Psoas muscle (tissue), 8 donors: ENCODE results near the gene MIEF1. TPM values are rescaled to one million over a fixed set of nuclear protein-coding genes. Genes with fewer than 3 reads are reported as not detected.

ENCODE experiments used
- ATAC-seq, 4 donors: fragments of 200-7000 bp; cut with Tn5 transposase; one replicate each; pipeline ENCODE4 v1.9.1; 2020; ENCODE audit warnings: moderate library complexity in 3 of 4, mild to moderate bottlenecking in 2 of 4
- DNase-seq, 2 donors: peaks; one replicate each; pipeline ENCODE4 v3.0.0-alpha.2; 2020
- H3K27ac ChIP-seq: fragments of 200-600 bp; one replicate; pipeline ENCODE4 v1.8.0; 2022
- H3K27me3 ChIP-seq, 3 donors: fragments of 200-600 bp in 1 of 3; one replicate each; pipeline versions ENCODE4 v1.6.1 to v1.8.0; 2013 to 2022; ENCODE audit warnings: low read length in 2 of 3, mild to moderate bottlenecking in 2 of 3, moderate library complexity in 1 of 3; ENCODE audit not compliant: insufficient read depth in 3 of 3
- H3K36me3 ChIP-seq, 2 donors: fragments of 200-600 bp in 1 of 2; one replicate each; pipeline versions ENCODE4 v1.6.1 to v1.8.0; 2013 to 2022; ENCODE audit warnings: low read depth in 1 of 2, mild to moderate bottlenecking in 1 of 2, moderate library complexity in 1 of 2; ENCODE audit not compliant: insufficient read depth in 1 of 2
- H3K4me1 ChIP-seq: fragments of 200-600 bp; one replicate; pipeline ENCODE4 v1.8.0; 2022
- H3K4me3 ChIP-seq: fragments of 200-600 bp; one replicate; pipeline ENCODE4 v1.8.0; 2022; ENCODE audit warnings: mild to moderate bottlenecking
- H3K9me3 ChIP-seq: fragments of 200-600 bp; one replicate; pipeline ENCODE4 v1.8.0; 2022
- WGBS, 3 donors: extraction: QIAGEN DNeasy Blood & Tissue Kit; methylation state at CpG; one replicate each; pipeline versions ENCODE4 v1.1.6 to v1.1.7; 2013; 5-methylcytosine and 5-hydroxymethylcytosine counted together
- intact Hi-C, 2 donors: fragments of 100-400 bp; cut with DNase I; formaldehyde crosslinking; loops; one replicate each; pipeline versions ENCODE4 v1.11.0 to v1.14.2; 2022
- polyA plus RNA-seq, 3 donors: library from polyadenylated mRNA; stranded (reverse); fragments of 200-250 nt; gene quantifications; one replicate each; pipeline ENCODE4 v1.2.3, GENCODE V29; 2013
- total RNA-seq, 4 donors: library from RNA; stranded (reverse); fragmentation: NEBNext Ultra II Directional in 2 of 4; extraction: Animal tissue kit (Norgen Biotek cat#: 25700) in 2 of 4; gene quantifications; one replicate each; pipeline versions ENCODE4 v1.2.1 to v1.2.4, GENCODE V29; 2021 to 2023
- TF ChIP-seq, protein P1 (sequence below): fragments of 200-600 bp; IDR thresholded peaks from one replicate; pipeline ENCODE4 v1.8.0; 2022; ENCODE audit warnings: antibody characterized with exemption
- donor health status: healthy with polysubstance abuse.
- donor health status: DM: no; HTN: no; CAD: no; lungs with moderate emphysema.
- donor health status: Bipolar disorder and iron deficiency.
- donor health status: healthy.
- donor health status: DM: yes; HTN: yes; CAD: no.
- donor health status: DM: no; HTN: no; CAD: no.
- donor health status: DM: no; HTN: no; CAD: no.
- donor health status: DM: yes; HTN: yes; CAD: no.

Gene MIEF1
- total and polyA plus RNA-seq, 7 donors: 7.4 to 20.9 (median 14.0) TPM

DNA sequence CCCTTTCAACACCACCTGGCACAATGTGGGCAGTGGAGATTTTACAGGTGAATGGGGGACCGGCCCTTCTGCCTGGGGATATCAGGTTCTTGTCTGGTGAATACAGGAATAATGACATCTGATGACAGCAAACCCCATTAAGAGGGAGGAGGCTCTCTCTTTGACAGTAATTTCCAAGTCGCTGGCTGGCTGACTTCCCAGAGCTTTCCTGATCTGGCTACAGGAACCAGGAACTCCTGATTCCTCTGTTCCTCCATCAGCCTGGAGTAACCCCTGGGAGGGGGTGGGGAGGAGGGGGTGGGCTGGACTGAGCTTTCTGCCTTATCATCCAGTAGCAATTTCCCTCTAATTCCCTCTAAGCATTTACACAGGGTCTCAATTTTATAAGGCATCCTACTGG, 3.7 kb upstream of the MIEF1 start:
- no peaks in the 10 kb centered on the region for H3K27me3 ChIP-seq
- H3K4me3 ChIP-seq: no peak overlapping the region
- 40 to 55% (median 46%) methylated on average over 2 of the region's 2 CpGs for WGBS, 3 donors
- peak overlapping the region; percentile 4 for H3K27ac ChIP-seq
- TF ChIP-seq, protein P1, sequence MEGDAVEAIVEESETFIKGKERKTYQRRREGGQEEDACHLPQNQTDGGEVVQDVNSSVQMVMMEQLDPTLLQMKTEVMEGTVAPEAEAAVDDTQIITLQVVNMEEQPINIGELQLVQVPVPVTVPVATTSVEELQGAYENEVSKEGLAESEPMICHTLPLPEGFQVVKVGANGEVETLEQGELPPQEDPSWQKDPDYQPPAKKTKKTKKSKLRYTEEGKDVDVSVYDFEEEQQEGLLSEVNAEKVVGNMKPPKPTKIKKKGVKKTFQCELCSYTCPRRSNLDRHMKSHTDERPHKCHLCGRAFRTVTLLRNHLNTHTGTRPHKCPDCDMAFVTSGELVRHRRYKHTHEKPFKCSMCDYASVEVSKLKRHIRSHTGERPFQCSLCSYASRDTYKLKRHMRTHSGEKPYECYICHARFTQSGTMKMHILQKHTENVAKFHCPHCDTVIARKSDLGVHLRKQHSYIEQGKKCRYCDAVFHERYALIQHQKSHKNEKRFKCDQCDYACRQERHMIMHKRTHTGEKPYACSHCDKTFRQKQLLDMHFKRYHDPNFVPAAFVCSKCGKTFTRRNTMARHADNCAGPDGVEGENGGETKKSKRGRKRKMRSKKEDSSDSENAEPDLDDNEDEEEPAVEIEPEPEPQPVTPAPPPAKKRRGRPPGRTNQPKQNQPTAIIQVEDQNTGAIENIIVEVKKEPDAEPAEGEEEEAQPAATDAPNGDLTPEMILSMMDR: no peak
- no peak for ATAC-seq
- peaks cover 18% of the 10 kb centered on the region for H3K4me1 ChIP-seq
- H3K36me3 ChIP-seq: no peaks in the 10 kb centered on the region
- no peak for DNase-seq
- no peaks in the 10 kb centered on the region for H3K9me3 ChIP-seq
- intact Hi-C loops: loop anchor here in 1 of 2 donors (10.0 kb wide), 1 partner anchor 94 kb away; no protein-coding TSS in a partner anchor

DNA sequence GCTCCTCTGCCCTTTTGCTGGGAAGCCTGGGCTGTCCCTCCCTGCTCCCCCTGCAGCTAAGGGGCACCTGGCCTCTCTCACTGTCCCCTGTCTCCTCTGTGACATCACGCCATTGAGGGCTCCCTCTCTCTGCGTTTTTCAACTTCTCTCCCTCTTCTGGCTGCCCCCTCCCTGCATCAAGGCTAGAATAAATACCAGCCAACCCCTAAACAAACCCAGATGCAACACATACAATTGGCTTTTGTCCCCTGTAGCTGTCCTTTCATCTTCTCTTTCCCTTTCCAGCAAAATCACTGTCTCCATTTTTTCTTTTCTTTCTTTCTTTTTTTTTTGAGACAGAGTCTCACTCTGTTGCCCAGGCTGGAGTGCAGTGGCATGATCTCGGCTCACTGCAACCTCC, 3.3 kb upstream of the MIEF1 start:
- 34 to 51% (median 34%) methylated on average over 3 of the region's 3 CpGs for WGBS, 3 donors
- Histone ChIP-seq H3K27me3 (no peaks in the 10 kb centered on the region), H3K4me3 (no peak overlapping the region), H3K27ac (peak overlapping the region; percentile 4), H3K4me1 (peaks cover 22% of the 10 kb centered on the region), H3K36me3 (peaks cover 0 to 3% of the 10 kb centered on the region in 2 donors), H3K9me3 (no peaks in the 10 kb centered on the region)
- TF ChIP-seq, protein P1: no peak
- no peak for ATAC-seq
- DNase-seq: no peak
- intact Hi-C loops: loop anchor here in 1 of 2 donors (10.0 kb wide), 1 partner anchor 94 kb away; no protein-coding TSS in a partner anchor

DNA sequence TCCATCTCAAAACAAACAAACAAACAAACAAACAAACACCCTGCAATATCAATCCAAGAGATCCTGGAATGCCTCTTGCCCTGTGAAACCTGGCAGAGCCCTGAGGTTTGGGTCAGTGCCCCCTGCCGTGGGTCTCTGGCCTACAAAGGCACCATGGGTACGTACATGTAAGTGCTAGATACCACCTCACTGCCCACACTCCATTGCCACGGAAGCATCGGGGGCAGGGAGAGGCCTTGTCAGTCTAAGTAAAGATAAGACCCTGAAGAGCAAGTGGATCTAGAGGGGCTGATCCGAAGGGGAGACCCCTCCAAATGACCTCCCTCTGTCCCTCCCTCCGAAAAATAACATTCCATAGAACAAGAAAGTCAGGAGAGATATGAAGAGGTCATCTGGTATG, 2.0 kb upstream of the MIEF1 start:
- TF ChIP-seq, protein P1: no peak
- Histone ChIP-seq H3K9me3 (no peaks in the 10 kb centered on the region), H3K27me3 (no peaks in the 10 kb centered on the region), H3K27ac (peak overlapping the region; percentile 91), H3K4me1 (peaks cover 26% of the 10 kb centered on the region), H3K36me3 (peaks cover under 1 to 16% of the 10 kb centered on the region in 2 donors), H3K4me3 (no peak overlapping the region)
- intact Hi-C loops: no loop called here
- WGBS, 3 donors: 84 to 89% (median 88%) methylated on average over 6 of the region's 6 CpGs
- ATAC-seq: no peak
- DNase-seq: no peak

DNA sequence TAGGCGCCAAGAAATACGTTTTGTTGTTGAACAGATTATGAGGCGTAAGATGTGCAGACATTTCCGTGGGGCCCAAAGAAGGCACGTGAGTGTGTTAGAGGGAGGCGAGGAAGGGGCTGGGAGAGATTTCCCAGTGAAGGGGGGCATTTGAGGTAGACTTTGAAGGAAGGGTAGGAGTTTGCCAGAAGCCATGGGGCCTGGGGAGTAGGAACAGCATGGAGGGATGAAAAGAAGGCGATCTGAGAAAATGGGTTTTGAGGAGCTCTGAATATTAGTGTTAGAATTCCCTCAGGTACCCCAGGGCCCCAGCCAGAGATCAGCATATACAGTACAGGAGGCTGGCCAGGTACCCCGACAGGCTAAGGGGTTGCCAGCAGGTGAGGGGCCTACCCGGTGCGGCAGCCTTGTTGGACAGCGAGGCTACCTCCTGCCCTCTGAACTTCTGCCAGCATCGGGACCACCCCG, 414 bp upstream of the MIEF1 start:
- 29 to 34% (median 34%) methylated on average over 13 of the region's 13 CpGs for WGBS, 3 donors
- peak overlapping the region; percentile 91 for H3K27ac ChIP-seq
- H3K4me1 ChIP-seq: peaks cover 20% of the 10 kb centered on the region
- ATAC-seq (no peak), DNase-seq (no peak)
- intact Hi-C loops: loop anchor here in 1 of 2 donors (2.0 kb wide), 2 partner anchors 17 to 27 kb away; no protein-coding TSS in a partner anchor
- no peaks in the 10 kb centered on the region for H3K9me3 ChIP-seq
- H3K27me3 ChIP-seq: no peaks in the 10 kb centered on the region
- peak overlapping the region; percentile 87 for H3K4me3 ChIP-seq
- TF ChIP-seq, protein P1: no peak
- peaks cover 6 to 32% of the 10 kb centered on the region in 2 donors for H3K36me3 ChIP-seq
